NT2/D1 (cell line): Measurements from ENCODE around the gene MED12L.

ENCODE experiments used
- SUZ12 ChIP-seq: IDR thresholded peaks from 2 replicates; pipeline ENCODE4 v1.6.1; 2011; ENCODE audit not compliant: insufficient read length, insufficient read depth; ENCODE audit errors: extremely low read depth
- YY1 ChIP-seq: IDR thresholded peaks from 2 replicates; pipeline ENCODE4 v1.6.1; 2011; ENCODE audit not compliant: insufficient read length, insufficient read depth
- ZNF274 ChIP-seq: IDR thresholded peaks from 2 replicates; pipeline ENCODE4 v1.6.1; 2011; ENCODE audit warnings: mild to moderate bottlenecking, low read depth, low read length

DNA sequence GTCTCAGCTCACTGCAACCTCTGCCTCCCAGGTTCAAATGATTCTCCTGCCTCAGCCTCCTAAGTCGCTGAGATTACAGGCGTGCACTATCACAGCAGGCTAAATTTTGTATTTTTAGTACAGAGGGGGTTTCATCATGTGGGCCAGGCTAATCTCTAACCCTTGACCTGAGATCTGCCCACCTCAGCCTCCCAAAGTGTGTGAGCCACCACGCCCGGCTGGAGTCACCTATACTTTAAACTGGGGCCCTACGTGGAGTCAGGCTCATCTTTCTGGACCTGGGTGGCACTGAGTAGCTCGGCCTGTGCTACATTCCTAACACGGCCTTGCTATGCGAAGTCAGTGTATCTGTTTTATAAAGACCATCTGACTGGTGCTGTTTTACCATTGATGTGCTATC lies 111.8 kb downstream of the MED12L start:
- TF ChIP-seq SUZ12 = no peak
- no peak for TF ChIP-seq ZNF274
- TF ChIP-seq YY1 = no peak
